HEK293T (cell line): Measurements from ENCODE around the gene MAP2K5.

ENCODE experiments used
- CTBP1 ChIP-seq: fragments of 450-650 bp; IDR thresholded peaks from 2 replicates; pipeline ENCODE4 v1.6.1; 2016; ENCODE audit warnings: borderline replicate concordance
- SUZ12 ChIP-seq: fragments of 450-650 bp; IDR thresholded peaks from 2 replicates; pipeline ENCODE4 v1.6.1; 2016; ENCODE audit warnings: mild to moderate bottlenecking
- ZNF384 ChIP-seq: fragments of 450-650 bp; IDR thresholded peaks from 2 replicates; pipeline ENCODE4 v1.6.1; 2016

DNA sequence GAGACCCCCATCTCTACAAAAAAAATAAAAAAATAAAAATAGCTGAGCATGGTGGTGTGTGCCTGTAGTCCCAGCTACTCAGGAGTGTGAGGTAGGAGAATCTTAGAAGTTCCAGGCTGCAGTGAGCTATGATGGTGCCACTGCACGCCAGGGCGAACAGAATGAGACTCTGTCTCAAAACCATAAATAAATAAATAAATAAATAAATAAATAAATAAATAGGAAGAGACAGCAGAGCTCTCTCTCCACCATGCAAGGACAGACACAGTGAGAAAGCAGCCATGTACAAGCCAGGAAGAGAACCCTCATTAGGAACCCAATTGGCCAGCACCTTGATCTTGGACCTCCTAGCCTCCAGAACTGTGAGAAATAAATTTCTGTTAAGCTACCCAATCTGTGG is 26.9 kb upstream of the MAP2K5 start:
- TF ChIP-seq CTBP1 = no peak
- no peak for TF ChIP-seq ZNF384
- no peak for TF ChIP-seq SUZ12
